Right forelimb (tissue), 1 donor: Measurements from ENCODE around the gene TBX3.

Experiments
- DNase-seq: peaks from one replicate; pipeline ENCODE4 v3.0.0-alpha.2; 2018

Gene TBX3

GRCh38 chr12:114666746-114667668 lies 17.0 kb downstream of the TBX3 start:
- no peak for DNase-seq

GRCh38 chr12:114665411-114666260 lies 18.3 kb downstream of the TBX3 start:
- no peak for DNase-seq

- DNase-seq = no peak
Observed at GRCh38 chr12:114664651-114665320, 19.2 kb downstream of the TBX3 start.

- DNase-seq = peak; percentile 83
Observed at GRCh38 chr12:114662512-114663177, 21.3 kb downstream of the TBX3 start.

- no peak for DNase-seq
Observed at GRCh38 chr12:114661245-114661644, 22.7 kb downstream of the TBX3 start.

GRCh38 chr12:114659084-114659483 lies 24.9 kb downstream of the TBX3 start:
- no peak for DNase-seq

- DNase-seq = no peak
Observed at GRCh38 chr12:114658002-114658441, 26.0 kb downstream of the TBX3 start.

GRCh38 chr12:114657597-114657920 lies 26.4 kb downstream of the TBX3 start:
- no peak for DNase-seq

- no peak for DNase-seq
Observed at GRCh38 chr12:114656906-114657596, 26.9 kb downstream of the TBX3 start.

GRCh38 chr12:114655934-114656749 lies 27.8 kb downstream of the TBX3 start:
- DNase-seq = no peak

- DNase-seq = no peak
Observed at GRCh38 chr12:114649585-114649984, 34.4 kb downstream of the TBX3 start.

GRCh38 chr12:114648711-114649110 lies 35.3 kb downstream of the TBX3 start:
- DNase-seq = no peak

GRCh38 chr12:114638790-114639435 lies 45.1 kb downstream of the TBX3 start:
- DNase-seq = no peak

- no peak for DNase-seq
Observed at GRCh38 chr12:114636723-114637480, 47.1 kb downstream of the TBX3 start.

GRCh38 chr12:114631242-114631641 lies 52.7 kb downstream of the TBX3 start:
- no peak for DNase-seq

- DNase-seq = no peak
Observed at GRCh38 chr12:114628199-114628598, 55.8 kb downstream of the TBX3 start.

- no peak for DNase-seq
Observed at GRCh38 chr12:114627393-114627792, 56.6 kb downstream of the TBX3 start.

GRCh38 chr12:114625294-114625851 lies 58.6 kb downstream of the TBX3 start:
- DNase-seq = peak; percentile 52

GRCh38 chr12:114623737-114624136 lies 60.2 kb downstream of the TBX3 start:
- no peak for DNase-seq
